Left lung (tissue), 10 donors: Measurements from ENCODE around the gene CROCC2. TPM values are rescaled to one million over a fixed set of nuclear protein-coding genes. Genes with fewer than 3 reads are reported as not detected.

Experiments used
- ATAC-seq: fragments of 200-7000 bp; cut with Tn5 transposase; one replicate; pipeline ENCODE4 v1.9.1; 2020; ENCODE audit warnings: moderate library complexity
- DNase-seq, 4 donors: peaks; one replicate each; pipeline ENCODE4 v3.0.0-alpha.2; 2013 to 2020
- H3K27ac ChIP-seq, 2 donors: fragments of 200-600 bp; sonication (generic) in 1 of 2; one replicate each; pipeline versions ENCODE4 v1.5.0 to v1.8.0; 2020 to 2021
- H3K27me3 ChIP-seq, 2 donors: fragments of 200-600 bp; sonication (generic) in 1 of 2; one replicate each; pipeline versions ENCODE4 v1.5.0 to v1.8.0; 2020 to 2021
- H3K36me3 ChIP-seq, 2 donors: fragments of 200-600 bp; sonication (generic) in 1 of 2; one replicate each; pipeline versions ENCODE4 v1.5.0 to v1.8.0; 2020 to 2021
- H3K4me1 ChIP-seq, 2 donors: fragments of 200-600 bp; one replicate each; pipeline ENCODE4 v1.8.0; 2021
- H3K4me3 ChIP-seq, 2 donors: fragments of 200-600 bp; sonication (generic) in 1 of 2; one replicate each; pipeline versions ENCODE4 v1.5.0 to v1.8.0; 2020 to 2021; ENCODE audit warnings: mild to moderate bottlenecking in 1 of 2
- H3K9me3 ChIP-seq, 2 donors: fragments of 200-600 bp; sonication (generic) in 1 of 2; one replicate each; pipeline versions ENCODE4 v1.5.0 to v1.8.0; 2020 to 2021
- intact Hi-C, 2 donors: fragments of 100-400 bp; cut with DNase I; formaldehyde crosslinking; loops; one replicate each; pipeline versions ENCODE4 v1.11.2 to v1.14.2; 2022
- polyA plus RNA-seq, 6 donors: library from polyadenylated mRNA; unstranded; fragments of 120-200 nt; gene quantifications; one replicate each; pipeline ENCODE4 v1.2.1, GENCODE V29; 2013; ENCODE audit not compliant: insufficient read length in 6 of 6
- total RNA-seq, 2 donors: library from RNA; stranded (reverse); fragmentation: NEBNext Ultra II Directional; extraction: Animal tissue kit (Norgen Biotek cat#: 25700); gene quantifications; one replicate each; pipeline ENCODE4 v1.2.1, GENCODE V29; 2021
- TF ChIP-seq, protein P1 (sequence below), 2 donors: fragments of 200-600 bp; sonication (generic) in 1 of 2; IDR thresholded peaks; one replicate each; pipeline versions ENCODE4 v1.5.0 to v1.8.0; 2021; ENCODE audit warnings: antibody characterized with exemption in 2 of 2
- donor health status: DM: no; HTN: yes; CAD: no.
- donor health status: DM: no; HTN: no; CAD: no.

The CROCC2 gene
- total and polyA plus RNA-seq, 8 donors, result 0.32 to 4.4 (median 2.3) TPM

DNA sequence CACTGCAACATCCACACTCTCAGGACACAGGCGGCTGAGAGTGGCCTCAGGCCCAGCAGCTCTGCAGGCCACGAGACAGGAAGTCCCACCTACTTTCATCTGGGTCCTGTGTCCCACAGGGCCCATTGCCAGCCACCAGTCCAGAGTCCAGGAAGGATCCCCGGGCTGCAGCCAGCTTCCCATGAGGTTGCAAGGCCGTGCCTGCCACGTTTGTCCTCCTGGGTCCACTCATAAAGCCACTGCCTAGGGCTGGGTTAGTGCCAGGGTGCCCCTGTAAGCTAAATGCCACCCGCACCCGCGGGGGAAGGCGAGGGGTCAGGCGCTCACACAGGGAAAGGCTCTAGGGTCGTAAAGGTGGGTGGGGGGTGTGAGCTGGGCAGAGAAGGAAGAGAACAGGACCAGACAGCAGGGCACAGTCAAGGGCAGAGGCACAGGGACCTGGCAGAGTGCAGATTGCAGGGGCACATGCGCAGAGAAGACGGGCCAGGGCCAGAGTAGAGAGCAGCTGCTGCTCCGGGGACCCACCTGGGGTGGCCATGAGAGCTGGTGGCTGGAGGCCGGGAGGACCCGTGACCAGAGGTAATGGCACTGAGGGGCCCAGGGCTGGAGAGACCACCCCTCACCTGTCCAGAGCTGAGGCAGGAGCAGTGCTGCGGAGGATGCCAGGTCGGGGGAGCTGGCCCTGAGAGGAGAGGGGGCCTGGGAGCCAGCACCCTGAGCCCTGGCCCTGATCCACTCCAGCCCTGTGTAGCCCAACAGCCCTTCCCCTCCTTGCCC lies 29.5 kb upstream of the CROCC2 start:
- Histone ChIP-seq H3K27ac (no peak overlapping the region), H3K9me3 (no peaks in the 10 kb centered on the region), H3K4me3 (no peak overlapping the region), H3K4me1 (no peaks in the 10 kb centered on the region), H3K27me3 (no peaks in the 10 kb centered on the region), H3K36me3 (no peaks in the 10 kb centered on the region)
- TF ChIP-seq, protein P1, sequence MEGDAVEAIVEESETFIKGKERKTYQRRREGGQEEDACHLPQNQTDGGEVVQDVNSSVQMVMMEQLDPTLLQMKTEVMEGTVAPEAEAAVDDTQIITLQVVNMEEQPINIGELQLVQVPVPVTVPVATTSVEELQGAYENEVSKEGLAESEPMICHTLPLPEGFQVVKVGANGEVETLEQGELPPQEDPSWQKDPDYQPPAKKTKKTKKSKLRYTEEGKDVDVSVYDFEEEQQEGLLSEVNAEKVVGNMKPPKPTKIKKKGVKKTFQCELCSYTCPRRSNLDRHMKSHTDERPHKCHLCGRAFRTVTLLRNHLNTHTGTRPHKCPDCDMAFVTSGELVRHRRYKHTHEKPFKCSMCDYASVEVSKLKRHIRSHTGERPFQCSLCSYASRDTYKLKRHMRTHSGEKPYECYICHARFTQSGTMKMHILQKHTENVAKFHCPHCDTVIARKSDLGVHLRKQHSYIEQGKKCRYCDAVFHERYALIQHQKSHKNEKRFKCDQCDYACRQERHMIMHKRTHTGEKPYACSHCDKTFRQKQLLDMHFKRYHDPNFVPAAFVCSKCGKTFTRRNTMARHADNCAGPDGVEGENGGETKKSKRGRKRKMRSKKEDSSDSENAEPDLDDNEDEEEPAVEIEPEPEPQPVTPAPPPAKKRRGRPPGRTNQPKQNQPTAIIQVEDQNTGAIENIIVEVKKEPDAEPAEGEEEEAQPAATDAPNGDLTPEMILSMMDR (IDR thresholded peaks at IDR 0.05), result no peak
- DNase-seq (peak in 2 of 4 donors; percentile 28 to 64), ATAC-seq (no peak)
- intact Hi-C loops, result no loop called here

DNA sequence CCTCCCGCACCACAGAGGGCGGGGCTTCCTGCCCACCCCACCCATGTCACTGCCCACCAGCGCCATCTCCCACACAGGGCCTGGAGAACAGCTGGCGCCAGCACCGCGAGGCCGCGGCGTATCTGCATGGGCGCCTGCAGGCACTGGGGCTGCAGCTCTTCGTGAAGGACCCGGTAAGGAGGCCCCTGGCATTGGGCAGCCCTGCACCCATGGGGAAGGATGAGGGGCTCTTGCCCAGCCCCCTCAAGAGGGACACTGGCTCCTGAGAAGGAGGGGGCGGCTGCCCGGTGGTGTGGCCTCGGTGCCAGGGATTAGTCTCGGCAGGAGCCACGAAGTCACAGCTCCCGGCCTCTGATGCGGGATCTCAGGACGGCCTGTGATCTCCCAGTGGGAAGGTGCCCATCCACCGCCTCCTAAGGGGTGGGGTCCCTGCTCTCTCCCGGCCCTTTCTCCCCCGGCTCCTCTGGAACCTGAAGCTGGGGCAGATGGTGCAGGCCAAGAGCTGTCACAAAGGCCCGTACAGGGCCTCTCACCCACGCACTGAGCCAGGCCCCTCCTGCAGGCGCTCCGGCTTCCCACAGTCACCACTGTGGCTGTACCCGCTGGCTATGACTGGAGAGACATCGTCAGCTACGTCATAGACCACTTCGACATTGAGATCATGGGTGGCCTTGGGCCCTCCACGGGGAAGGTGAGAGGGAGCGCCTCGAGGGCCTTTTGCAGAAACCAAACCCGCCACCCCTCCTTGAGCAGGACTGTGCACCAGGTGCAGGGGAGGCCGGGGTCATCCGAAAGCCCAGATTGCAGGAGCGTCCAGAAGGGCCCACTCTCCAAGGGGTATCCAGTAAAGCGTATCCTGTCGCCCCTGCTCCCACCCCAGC lies 28.4 kb upstream of the CROCC2 start:
- Histone ChIP-seq H3K27ac (no peak overlapping the region), H3K27me3 (no peaks in the 10 kb centered on the region), H3K9me3 (no peaks in the 10 kb centered on the region), H3K4me1 (no peaks in the 10 kb centered on the region), H3K36me3 (no peaks in the 10 kb centered on the region), H3K4me3 (no peak overlapping the region)
- DNase-seq, result peak in 2 of 4 donors; percentile 17 to 70
- TF ChIP-seq, protein P1 (IDR thresholded peaks at IDR 0.05), result no peak
- intact Hi-C loops, result no loop called here
- no peak for ATAC-seq

DNA sequence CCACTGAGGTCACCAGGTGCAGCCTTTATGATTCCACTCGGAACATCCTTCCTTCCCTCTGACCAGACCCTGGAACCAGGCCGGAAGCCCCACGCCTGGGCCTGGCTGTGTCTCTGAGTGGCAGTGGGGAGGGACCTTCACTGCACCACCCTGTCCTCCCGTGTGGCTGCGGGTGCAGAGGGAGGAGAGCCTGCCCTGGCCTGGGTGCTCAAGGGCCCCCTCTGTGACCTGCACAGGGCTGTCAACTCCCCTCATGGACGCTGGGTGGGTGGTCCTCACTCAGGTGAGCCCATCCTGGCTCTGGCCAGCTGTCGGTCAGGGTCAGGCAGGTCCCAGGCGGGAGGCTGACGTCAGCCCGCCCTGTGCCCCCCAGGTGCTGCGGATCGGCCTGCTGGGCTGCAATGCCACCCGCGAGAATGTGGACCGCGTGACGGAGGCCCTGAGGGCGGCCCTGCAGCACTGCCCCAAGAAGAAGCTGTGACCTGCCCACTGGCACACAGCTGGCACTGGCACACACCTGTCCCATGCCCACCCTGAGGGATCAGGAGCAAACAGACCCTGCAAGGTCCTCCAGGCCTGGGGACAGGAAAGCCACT lies 27.7 kb upstream of the CROCC2 start:
- H3K9me3 ChIP-seq, result no peaks in the 10 kb centered on the region
- no peaks in the 10 kb centered on the region for H3K4me1 ChIP-seq
- TF ChIP-seq, protein P1 (IDR thresholded peaks at IDR 0.05), result no peak
- ATAC-seq, result no peak
- no peaks in the 10 kb centered on the region for H3K27me3 ChIP-seq
- peak in 2 of 4 donors; percentile 25 to 65 for DNase-seq
- H3K27ac ChIP-seq, result no peak overlapping the region
- no peaks in the 10 kb centered on the region for H3K36me3 ChIP-seq
- H3K4me3 ChIP-seq, result no peak overlapping the region
- intact Hi-C loops, result no loop called here

DNA sequence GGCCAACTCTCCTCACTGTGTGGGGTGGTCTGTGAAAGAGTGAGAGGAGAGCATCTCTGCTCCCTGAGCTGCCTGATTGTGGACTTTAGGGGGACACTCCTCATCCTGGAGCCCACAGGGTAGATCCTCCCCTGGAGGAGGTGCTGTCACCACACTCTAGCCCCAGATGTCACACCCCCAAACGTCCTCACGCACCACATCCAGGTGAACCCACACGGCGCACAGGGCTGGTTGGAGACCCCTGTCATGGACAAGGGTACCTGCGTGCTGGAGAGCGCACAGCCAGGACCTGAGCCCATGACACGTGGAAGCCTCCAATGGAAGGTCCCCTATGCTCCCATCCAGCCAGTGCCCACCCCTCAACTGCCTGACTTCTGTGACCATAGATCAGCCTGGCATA lies 27.0 kb upstream of the CROCC2 start:
- ATAC-seq, result no peak

More for the DNA sequence above, 27.0 kb upstream of the CROCC2 start:
- Histone ChIP-seq H3K27me3 (no peaks in the 10 kb centered on the region), H3K36me3 (no peaks in the 10 kb centered on the region), H3K4me1 (no peaks in the 10 kb centered on the region), H3K4me3 (no peak overlapping the region), H3K27ac (no peak overlapping the region), H3K9me3 (no peaks in the 10 kb centered on the region)
- TF ChIP-seq, protein P1 (IDR thresholded peaks at IDR 0.05), result no peak
- peak in 1 of 4 donors; percentile 17 for DNase-seq
- intact Hi-C loops, result no loop called here
